Astrocyte of the spinal cord (primary cell): ENCODE data around the gene KLHL29.
A peak's percentile ranks its signal among the peaks of the same experiment; 100 is the strongest.

Source experiments
- DNase-seq: peaks from one replicate; pipeline ENCODE4 v3.0.0; 2011; ENCODE audit warnings: low read depth, low spot score
- H3K4me3 ChIP-seq: 2 replicates; pipeline ENCODE4 v1.5.1; 2011; ENCODE audit warnings: low read depth, mild to moderate bottlenecking, low read length, moderate library complexity
- in situ Hi-C: cut with HindIII; loops from 2 replicates; pipeline ENCODE4 v1.10.0; 2017; ENCODE audit warnings: low sequenced_read_pairs
- TF ChIP-seq, protein P1 (sequence below): IDR thresholded peaks from 2 replicates; pipeline ENCODE4 v1.5.1; 2012; ENCODE audit warnings: low read depth, mild to moderate bottlenecking, low read length, inconsistent platforms

The KLHL29 gene

DNA sequence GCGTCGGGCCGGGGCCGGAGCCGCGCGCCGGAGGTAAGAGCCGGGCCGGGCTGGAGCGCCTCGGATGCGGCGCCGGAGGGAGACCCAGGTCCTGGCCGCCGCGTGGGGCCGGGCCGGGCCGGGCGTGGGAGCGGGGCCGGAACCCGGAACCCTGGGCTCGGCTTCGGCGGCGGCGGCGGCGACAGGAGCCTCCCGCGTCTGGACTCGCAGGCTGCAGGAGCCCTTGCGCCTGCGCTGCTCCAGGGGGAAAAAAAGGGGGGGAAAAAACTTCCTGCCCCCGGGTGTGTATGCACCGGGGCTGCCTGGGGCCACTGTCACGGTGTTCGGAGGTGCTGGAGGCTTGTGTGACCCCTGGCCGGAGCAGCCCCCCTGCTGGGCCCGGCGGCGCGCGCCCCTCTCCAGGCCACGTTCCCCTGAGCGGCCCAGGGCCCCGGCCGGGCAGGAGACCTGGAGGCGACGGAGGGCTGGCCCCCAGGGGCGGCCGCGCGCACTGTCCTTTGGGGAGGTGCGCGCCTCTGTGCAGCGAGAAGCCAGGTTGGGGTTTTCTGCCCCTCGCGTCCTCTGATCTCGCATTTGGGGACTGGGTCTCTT lies 864 bp downstream of the KLHL29 start:
- H3K4me3 ChIP-seq, result peak overlapping the region; percentile 54
- in situ Hi-C loops, result no loop called here
- DNase-seq, result no peak
- TF ChIP-seq, protein P1, sequence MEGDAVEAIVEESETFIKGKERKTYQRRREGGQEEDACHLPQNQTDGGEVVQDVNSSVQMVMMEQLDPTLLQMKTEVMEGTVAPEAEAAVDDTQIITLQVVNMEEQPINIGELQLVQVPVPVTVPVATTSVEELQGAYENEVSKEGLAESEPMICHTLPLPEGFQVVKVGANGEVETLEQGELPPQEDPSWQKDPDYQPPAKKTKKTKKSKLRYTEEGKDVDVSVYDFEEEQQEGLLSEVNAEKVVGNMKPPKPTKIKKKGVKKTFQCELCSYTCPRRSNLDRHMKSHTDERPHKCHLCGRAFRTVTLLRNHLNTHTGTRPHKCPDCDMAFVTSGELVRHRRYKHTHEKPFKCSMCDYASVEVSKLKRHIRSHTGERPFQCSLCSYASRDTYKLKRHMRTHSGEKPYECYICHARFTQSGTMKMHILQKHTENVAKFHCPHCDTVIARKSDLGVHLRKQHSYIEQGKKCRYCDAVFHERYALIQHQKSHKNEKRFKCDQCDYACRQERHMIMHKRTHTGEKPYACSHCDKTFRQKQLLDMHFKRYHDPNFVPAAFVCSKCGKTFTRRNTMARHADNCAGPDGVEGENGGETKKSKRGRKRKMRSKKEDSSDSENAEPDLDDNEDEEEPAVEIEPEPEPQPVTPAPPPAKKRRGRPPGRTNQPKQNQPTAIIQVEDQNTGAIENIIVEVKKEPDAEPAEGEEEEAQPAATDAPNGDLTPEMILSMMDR, result no peak

DNA sequence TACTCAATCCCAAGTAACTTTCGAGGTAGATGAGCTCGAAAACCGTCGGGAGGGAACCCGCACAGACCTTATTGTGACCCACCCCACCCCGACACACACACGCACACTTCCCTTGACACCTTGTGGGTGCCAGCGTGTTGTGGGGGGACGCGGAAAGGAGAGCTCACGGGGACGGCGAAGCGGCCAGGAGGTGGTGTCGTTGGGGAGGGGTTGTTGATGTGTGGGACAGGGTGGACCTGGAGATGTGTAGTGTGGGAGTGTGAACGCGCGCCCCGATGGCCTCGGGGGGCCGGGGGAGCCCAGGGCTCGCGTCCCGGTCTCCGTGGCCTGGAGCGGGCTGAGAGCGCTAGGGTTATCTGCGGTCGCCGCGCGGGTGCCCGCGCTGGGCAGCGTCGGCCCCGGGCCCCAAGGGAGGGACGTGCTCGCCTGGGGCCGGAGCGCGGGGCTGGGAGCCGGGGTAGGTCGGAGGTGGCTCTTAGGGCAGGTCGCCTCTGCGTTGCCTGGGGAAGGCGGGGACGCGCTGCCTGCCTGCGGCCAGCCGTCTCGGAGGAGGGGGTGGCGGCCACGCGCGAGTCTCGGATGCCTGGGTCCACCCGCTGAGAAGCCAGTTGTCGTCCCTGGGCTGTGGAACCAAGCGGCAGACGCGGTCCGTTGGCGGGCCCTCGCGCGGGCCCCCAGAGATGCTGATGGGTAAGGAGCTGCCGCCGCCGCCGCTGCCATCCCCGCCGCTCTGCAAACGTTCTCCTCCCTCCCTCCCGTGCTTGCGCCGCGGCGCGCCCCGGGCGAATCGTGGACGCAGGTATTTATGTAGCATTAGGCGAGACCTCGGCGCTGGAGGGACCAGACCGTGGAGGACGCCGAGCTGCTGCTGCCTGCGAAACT lies 1.6 kb downstream of the KLHL29 start:
- TF ChIP-seq, protein P1, result peak; percentile 2
- H3K4me3 ChIP-seq, result peak overlapping the region; percentile 46
- DNase-seq, result peak; percentile 11
- in situ Hi-C loops, result no loop called here

DNA sequence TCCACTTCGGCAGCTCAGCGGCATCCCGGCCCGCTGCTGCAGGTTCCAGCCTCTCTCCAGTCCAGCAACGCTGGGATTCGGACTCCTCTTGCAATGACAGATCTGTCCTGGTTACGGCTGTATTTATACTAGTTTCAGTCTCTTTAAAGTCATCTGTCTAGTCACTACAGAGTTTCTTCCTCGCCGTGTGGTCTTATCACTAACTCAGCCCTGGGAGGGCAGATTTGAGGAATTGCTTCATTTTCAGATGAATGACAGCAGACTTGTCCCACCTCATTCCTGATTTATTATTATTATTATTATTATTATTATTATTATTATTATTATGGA lies 2.2 kb downstream of the KLHL29 start:
- in situ Hi-C loops, result no loop called here
- H3K4me3 ChIP-seq, result peak overlapping the region; percentile 46
- DNase-seq, result no peak
- TF ChIP-seq, protein P1, result no peak

DNA sequence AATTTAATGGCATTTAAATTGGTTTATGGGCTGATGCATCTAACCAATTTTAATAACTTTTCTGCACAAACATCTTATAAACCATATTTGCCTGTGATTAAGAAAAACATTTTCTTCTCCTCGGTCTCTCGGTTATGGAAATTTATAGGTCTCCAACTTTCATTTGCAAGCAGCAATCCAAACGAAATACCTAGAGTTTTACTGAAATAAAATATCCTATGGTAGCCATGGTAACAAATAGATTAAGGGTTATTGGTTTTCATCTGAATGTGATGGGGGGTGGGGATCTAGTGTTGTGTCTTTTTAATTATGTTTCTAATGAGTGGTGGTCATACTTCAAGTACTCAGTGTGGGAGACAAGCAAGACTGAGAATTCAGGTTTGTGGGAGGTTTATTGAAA lies 2.9 kb downstream of the KLHL29 start:
- in situ Hi-C loops, result no loop called here
- TF ChIP-seq, protein P1, result no peak
- DNase-seq, result no peak
- no peak overlapping the region for H3K4me3 ChIP-seq

DNA sequence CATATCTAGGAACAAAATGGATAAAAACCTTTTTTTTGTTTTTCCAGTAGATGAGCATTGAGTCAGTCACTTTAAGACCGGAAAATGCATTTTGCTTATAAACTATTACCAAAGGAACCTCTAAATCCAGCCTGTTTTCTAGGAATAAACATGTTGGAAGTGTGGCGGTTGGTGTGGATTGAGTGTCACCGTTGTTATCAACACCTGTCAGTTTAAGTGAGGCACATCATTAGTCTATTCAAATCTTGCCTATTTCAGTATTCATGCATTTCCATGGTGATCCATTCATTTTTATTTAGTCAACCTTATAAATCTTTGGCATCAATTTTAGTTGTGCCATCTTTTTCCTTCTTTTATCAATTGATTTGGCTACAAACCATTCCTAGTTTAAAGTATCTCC lies 3.3 kb downstream of the KLHL29 start:
- no peak overlapping the region for H3K4me3 ChIP-seq
- in situ Hi-C loops, result no loop called here
- no peak for DNase-seq
- TF ChIP-seq, protein P1, result no peak

DNA sequence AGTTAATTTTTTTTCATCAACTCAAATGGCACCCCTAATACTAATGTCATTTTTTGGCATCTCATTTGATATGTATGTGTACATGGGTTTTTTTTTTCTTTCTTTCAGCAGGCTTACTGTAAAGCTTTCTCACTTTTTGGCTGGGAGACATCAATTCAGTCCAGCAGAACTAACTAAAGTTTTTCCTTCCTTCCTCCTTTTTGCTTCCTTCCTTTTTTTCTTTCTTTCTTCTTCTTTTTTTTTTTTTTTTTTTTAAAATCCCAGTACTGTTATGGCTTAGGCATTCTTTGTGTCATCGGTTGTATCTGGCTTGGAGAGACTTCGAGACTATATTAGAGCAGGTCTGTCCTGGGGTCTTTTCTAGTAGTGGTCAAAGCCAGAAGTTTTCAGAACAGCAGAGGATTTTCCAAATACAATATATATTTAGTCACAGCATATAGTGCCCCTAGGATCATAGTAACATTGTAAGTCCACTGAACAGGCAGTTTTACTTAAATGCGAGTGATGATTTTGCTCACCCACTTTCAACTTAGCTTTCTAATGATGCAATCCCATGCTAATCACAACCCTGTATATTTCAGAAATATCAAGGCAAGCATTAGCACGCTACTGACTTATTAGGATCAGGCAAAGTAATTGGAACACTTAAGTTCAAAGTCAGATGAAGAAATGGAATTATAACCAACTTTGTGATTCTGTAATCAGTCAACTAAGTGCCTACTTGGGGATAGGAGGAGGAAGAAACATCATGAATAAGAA lies 4.0 kb downstream of the KLHL29 start:
- in situ Hi-C loops, result no loop called here
- H3K4me3 ChIP-seq, result no peak overlapping the region
- no peak for DNase-seq
- TF ChIP-seq, protein P1, result no peak
